Measurements from ENCODE around the gene PRDX2.

- TF ChIP-seq CTCF (conservative IDR thresholded peaks at IDR 0.05; ENCODE audit: low read length) (no peak), EZH2phosphoT487 (IDR thresholded peaks at IDR 0.05; ENCODE audit: borderline replicate concordance) (no peak)
These were observed 41.7 kb upstream of the PRDX2 start for GRCh38 chr19:12843328-12843727.
